GOT3 (cell line): Measurements from ENCODE around the gene SERPINC1.
"Not testable (repeated sequence)": the region's sequence is repeated elsewhere in the genome, so short reads cannot be mapped to it uniquely, and the experiment has no call there.

Experiments
- DNase-seq: peaks from one replicate; lab custom pipeline; 2025; ENCODE audit warnings: mixed read lengths; lab: John Stamatoyannopoulos, UW

Gene SERPINC1

GRCh38 chr1:173862769-173863223 is 54.3 kb downstream of the SERPINC1 start:
- DNase-seq: no peak

GRCh38 chr1:173862146-173862768 is 54.9 kb downstream of the SERPINC1 start:
- DNase-seq: not testable (repeated sequence)

GRCh38 chr1:173861731-173862145 is 55.4 kb downstream of the SERPINC1 start:
- no peak for DNase-seq

- no peak for DNase-seq
Observed at GRCh38 chr1:173860065-173860464, 57.1 kb downstream of the SERPINC1 start.

GRCh38 chr1:173859547-173859946 is 57.6 kb downstream of the SERPINC1 start:
- DNase-seq: not testable (repeated sequence)

- no peak for DNase-seq
Observed at GRCh38 chr1:173857363-173857917, 59.7 kb downstream of the SERPINC1 start.

GRCh38 chr1:173856903-173857302 is 60.2 kb downstream of the SERPINC1 start:
- DNase-seq: no peak

GRCh38 chr1:173856014-173856413 is 61.1 kb downstream of the SERPINC1 start:
- DNase-seq: no peak
